GM21423 (cell line): ENCODE data around the gene XBP1.
"Not testable (repeated sequence)": the region's sequence is repeated elsewhere in the genome, so short reads cannot be mapped to it uniquely, and the experiment has no call there.

ENCODE experiments used
- ATAC-seq: cut with Tn5 transposase; IDR thresholded peaks from one replicate; pipeline ENCODE4 v1.9.1; 2021; ENCODE audit warnings: mild to moderate bottlenecking, moderate library complexity; ENCODE audit not compliant: unreplicated experiment

Gene XBP1

GRCh38 chr22:28754512-28754911, 45.9 kb downstream of the XBP1 start:
- ATAC-seq = not testable (repeated sequence)

- ATAC-seq = no peak
Observed at GRCh38 chr22:28750471-28750881, 49.9 kb downstream of the XBP1 start.
